GM12891 (cell line): ENCODE data around the gene BACH2.

Experiments
- POLR2A ChIP-seq: IDR thresholded peaks from 2 replicates; pipeline ENCODE4 v1.6.1; 2011; ENCODE audit warnings: low read depth, low read length, control low read depth
- POLR2AphosphoS5 ChIP-seq: IDR thresholded peaks from 2 replicates; pipeline ENCODE4 v1.6.1; 2011; ENCODE audit warnings: low read depth, low read length, control low read depth

GRCh38 chr6:89970072-89970471, 326.6 kb downstream of the BACH2 start:
- no peak for TF ChIP-seq POLR2A
- TF ChIP-seq POLR2AphosphoS5 = no peak
